Left kidney (tissue), 2 donors: ENCODE measurements around the gene PPP1R9B. TPM values are rescaled to one million over a fixed set of nuclear protein-coding genes. Genes with fewer than 3 reads are reported as not detected.

Experiments used
- DNase-seq: peaks from one replicate; pipeline ENCODE4 v3.0.0-alpha.2; 2013
- polyA plus RNA-seq: library from polyadenylated mRNA; unstranded; fragments of 120-200 nt; gene quantifications from one replicate; pipeline ENCODE4 v1.2.1, GENCODE V29; 2013; ENCODE audit not compliant: insufficient read length

Gene PPP1R9B
- polyA plus RNA-seq, 1 donor = 45.1 TPM

- DNase-seq = no peak
Observed at GRCh38 chr17:50187751-50188530, 37.5 kb upstream of the PPP1R9B start.

- DNase-seq = no peak
Observed at GRCh38 chr17:50187394-50187725, 36.9 kb upstream of the PPP1R9B start.

DNA sequence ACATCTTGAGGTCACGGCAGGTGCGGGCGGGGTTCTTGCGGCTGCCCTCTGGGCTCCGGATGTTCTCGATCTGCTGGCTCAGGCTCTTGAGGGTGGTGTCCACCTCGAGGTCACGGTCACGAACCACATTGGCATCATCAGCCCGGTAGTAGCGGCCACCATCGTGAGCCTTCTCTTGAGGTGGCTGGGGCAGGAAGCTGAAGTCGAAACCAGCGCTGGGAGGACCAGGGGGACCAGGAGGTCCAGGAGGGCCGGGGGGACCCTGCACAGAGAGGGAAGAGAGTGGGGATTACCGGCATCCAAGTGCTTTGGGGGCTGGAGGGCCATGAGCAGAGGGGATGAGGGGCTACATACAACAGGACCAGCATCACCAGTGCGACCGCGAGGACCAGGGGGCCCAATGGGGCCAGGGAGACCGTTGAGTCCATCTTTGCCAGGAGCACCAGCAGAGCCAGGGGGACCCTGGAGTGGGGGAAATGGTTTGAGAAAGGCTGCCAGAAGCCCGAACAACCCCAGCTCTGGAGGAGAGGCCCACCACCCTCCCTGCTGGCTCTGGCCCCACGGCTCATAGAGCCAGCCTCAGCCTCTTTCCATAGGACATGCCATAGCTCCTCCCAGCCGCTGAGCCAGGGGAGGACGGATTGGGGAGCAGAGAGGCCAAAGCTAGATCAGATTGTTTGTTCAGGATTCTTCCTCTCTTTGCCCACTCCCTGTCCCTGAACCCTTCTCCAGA is 36.4 kb upstream of the PPP1R9B start:
- DNase-seq = no peak

DNA sequence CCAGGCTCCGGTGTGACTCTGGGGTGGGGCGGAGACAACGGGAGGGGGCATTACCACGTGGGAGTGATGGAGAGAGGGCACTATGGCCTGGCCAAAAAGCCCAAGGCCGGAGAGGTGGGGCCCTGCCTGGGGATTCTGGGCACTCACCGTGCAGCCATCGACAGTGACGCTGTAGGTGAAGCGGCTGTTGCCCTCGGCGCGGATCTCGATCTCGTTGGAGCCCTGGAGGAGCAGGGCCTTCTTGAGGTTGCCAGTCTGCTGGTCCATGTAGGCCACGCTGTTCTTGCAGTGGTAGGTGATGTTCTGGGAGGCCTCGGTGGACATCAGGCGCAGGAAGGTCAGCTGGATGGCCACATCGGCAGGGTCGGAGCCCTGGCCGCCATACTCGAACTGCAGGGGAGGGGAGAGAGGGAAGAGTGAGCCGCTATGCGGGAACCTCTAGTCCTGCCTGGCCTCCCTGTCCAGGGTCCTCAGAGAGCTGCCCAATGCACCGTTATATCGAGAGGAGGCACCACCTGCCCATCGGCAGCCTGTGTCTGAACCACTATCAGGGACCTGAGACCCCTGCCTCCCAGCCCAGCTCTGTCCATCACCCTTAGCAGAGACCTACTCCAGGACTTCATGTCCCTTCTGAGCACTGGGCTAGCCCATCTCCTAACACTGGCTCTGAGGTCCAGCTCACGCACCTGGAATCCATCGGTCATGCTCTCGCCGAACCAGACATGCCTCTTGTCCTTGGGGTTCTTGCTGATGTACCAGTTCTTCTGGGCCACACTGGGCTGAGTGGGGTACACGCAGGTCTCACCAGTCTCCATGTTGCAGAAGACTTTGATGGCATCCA is 35.4 kb upstream of the PPP1R9B start:
- no peak for DNase-seq

GRCh38 chr17:50184611-50185398 is 34.3 kb upstream of the PPP1R9B start:
- no peak for DNase-seq

DNA sequence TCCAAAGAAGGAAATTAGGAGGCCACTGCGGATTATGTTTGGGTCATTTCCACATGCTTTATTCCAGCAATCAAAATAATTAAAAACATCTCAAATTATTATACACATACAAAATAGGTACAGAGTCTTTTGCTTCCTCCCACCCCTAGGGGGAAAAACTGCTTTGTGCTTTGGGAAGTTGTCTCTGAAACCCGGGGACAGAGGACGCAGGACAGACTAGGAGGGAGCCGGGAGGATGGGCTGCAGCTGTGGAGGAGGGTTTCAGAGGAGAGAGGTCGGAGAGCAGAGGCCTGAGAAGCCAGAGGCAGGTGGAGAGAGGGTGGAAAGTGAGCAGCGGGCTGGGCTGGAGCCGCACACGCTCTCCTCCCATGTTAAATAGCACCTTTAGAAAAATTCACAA is 33.6 kb upstream of the PPP1R9B start:
- DNase-seq = no peak

DNA sequence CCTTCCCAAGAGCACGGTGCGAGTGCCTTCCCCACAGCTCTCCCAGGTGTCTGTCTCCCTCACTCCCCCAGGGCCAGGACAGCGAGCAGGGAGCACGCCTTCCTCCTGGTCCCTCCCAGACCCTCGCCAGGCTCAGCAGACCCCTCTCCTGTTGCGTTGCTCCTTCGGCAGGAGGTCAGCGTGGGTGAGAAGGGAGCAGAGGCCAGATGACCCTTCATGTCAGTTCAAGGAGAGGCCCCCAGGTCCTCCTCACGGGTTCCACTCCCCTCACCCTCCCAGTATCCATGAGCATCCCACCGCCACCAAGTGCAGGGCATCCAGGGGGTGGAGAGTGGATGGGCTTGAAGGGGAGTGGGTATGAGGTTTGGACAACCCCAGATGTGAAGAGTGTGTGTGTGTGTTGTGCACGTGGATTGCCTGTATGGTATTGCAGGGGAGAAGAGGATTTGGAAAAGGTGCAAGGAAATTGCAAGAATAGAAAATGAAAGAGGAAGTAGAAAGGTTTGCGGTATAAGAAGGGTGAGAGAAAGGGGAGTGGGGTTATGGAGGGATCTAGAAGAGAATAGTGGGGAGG is 33.0 kb upstream of the PPP1R9B start:
- no peak for DNase-seq

DNA sequence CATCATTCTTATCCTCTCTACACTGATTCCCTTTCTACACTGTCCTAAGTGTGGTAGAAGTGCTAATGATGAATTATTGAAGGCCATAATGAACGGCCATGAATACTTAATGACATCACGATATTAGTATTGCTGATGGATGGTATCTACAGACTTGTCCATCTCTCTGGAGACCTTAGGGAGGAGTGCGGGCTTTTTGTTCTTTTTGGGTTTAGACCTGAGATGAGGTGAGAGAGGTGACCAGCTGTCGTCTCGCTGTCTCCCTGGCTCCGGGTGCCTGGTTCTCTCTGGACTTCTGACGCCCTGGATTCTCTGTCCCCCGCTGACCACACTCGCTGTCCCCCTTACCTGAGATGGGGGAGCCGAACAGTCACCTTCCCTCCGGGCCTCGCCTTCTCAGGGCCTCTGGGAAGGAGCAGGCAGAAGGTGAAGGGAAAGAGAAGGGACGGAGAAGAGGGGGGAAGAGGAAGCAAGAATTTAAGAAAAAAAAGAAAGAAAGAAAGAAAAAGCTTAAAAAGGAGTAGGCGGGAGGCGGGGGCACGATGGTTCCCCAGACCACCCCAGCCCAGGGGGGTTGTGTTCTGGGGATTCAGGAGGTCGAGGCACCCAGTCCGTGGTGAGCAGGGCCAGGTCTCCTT is 32.4 kb upstream of the PPP1R9B start:
- DNase-seq = no peak

GRCh38 chr17:50181591-50182560 is 31.4 kb upstream of the PPP1R9B start:
- DNase-seq = no peak

GRCh38 chr17:50181144-50181543 is 30.7 kb upstream of the PPP1R9B start:
- no peak for DNase-seq

GRCh38 chr17:50180620-50181019 is 30.1 kb upstream of the PPP1R9B start:
- DNase-seq = no peak

GRCh38 chr17:50180111-50180510 is 29.6 kb upstream of the PPP1R9B start:
- no peak for DNase-seq

DNA sequence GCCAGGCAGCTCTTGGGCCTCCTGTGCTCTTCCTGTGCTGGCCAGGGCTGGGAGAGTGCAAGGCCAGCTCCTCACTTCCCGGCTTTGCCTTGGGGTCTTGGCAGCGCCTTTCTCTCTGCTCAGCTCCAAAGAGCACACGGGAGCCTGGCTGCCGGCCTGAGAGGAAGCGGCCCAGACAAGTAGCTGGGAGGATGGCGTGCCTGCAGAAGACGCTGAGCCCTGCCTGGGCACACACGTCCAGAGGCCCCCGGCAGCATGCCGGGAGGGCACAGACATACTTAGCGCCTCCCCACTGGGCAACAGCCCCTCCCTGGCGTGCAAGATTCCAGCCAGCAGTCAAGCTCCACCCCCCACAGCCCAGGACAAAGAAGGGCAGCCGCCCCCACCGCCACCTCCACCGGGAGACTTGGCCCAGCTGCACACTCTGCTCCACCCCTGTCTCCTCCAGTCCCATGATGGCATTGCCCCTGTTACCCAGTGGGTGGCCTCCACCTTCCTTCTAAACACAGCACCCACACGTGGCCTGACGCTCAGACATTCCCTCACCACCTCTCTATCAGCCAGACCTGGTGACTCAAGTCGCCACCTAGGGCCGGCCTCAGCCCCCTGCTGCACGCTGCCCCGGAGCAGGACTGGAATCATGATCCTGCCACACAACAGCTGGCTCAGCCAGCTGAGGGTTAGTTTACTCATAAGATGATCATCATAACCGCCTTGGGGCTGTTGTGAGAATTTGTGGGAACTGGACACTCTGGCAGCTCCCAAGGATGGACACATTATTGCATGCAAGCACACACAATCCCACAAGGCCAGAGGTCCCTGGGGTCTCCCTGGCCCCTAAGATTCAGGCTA is 27.7 kb upstream of the PPP1R9B start:
- DNase-seq = peak; percentile 38

DNA sequence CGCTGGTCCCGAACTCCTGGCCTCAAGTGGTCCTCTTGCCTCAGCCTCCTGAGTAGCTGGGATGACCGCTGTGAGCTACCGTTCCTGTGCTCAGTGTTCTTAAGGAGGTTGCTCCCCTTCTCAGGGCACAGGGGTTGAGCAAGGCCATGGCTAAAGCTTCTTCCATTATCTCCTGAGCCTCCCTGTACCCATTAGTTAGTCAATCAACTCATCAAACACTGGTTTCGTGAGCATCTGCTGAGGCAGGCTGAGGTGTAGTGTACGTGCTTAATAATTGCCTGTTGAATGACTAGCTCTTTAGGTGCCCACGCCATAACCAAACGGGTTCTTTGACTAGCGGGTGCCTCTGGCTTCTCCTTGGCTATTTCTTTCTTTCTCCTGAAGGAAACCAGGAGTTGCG is 27.0 kb upstream of the PPP1R9B start:
- no peak for DNase-seq

DNA sequence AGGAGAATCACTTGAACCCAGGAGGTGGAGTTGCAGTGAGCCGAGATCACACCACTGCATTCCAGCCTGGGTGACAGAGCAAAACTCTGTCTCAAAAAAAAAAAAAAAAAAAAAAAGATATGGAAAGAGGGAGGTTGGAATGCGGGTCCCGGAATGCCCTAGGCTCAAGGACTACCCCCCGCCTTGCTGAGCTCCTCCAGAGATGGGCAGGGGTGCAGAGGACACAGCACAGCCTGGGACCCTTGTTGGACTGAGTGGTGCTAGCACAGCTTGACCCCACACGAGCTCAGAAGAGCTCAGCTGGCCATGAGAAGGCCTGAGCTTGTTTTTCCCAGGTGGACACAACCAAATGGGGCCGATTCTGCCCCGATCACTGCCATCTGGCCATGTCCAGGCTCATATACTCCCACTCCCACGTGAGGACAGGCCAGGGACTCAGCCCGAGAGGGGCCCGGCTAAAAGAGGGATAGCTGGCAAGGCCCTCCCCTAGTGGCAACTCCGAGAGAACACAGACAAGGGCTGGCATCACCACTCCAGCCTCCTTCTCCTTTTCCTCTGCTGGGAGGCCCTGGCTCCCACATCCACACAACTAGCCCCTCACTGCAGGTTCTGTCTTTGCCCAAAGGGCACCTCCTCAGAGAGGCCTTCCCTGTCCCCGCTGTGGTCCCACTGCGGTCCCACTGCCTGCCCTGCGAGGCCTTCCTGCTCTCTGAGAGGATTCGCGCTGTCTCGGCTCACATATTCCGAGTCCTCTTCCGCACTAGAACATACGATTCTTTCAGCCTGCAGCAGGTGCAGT is 26.3 kb upstream of the PPP1R9B start:
- no peak for DNase-seq

DNA sequence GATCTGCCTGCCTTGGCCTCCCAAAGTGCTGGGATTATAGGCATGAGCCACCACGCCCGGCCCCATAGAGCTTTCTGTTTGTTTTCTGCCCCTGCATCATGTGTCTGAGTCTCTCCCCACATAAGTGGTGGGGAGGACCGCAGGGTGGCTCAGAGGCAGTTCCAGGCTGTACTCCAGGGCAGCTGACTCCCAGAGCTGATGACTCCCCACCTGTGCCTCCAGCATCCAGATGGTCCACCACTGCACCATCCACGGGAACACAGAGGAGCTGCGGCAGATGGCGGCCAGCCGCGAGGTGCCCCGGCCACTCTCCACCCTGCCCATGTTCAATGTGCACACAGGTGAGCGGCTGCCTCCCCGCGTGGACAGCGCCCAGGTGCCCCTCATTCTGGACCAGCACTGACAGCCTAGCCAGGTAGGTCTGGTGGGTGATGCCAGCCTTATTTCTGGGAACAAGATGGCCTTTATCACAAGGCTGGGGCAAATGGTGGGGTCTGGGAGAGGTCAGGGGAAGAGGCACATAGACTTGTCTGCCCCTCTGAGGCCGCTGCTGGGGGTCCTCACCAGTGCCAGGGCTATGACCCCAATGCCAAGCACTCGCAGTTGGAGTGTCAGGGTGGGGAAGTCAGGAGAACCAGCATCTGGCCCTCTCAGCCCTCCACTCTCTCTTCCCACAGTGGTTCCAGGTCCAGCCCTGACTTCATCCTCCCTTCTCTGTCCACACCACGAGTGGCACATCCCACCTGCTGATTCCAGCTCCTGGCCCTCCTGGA is 24.7 kb upstream of the PPP1R9B start:
- no peak for DNase-seq

- no peak for DNase-seq
Observed at GRCh38 chr17:50174444-50174843, 24.0 kb upstream of the PPP1R9B start.
